DND-41 (cell line): Measurements from ENCODE around the gene HECW1.

Experiments
- ATAC-seq: fragments of 200-7000 bp; cut with Tn5 transposase; 3 replicates; pipeline ENCODE4 v1.9.1; 2021; ENCODE audit warnings: low read depth; ENCODE audit not compliant: insufficient read depth
- DNase-seq: peaks from one replicate; pipeline ENCODE4 v3.0.0-alpha.2; 2020
- H2AFZ ChIP-seq: 2 replicates; pipeline ENCODE4 v1.6.0; 2012; ENCODE audit warnings: low read depth, low read length
- H3K27ac ChIP-seq: 2 replicates; pipeline ENCODE4 v1.5.1; 2012; ENCODE audit warnings: low read length, inconsistent platforms
- H3K27me3 ChIP-seq: fragments of 200-600 bp; sonication (generic); 2 replicates; pipeline ENCODE4 v1.6.0; 2012; ENCODE audit warnings: low read length, mild to moderate bottlenecking, inconsistent platforms; ENCODE audit not compliant: insufficient read depth, poor library complexity
- H3K36me3 ChIP-seq: 2 replicates; pipeline ENCODE4 v1.5.1; 2012; ENCODE audit warnings: low read length, inconsistent platforms; ENCODE audit not compliant: insufficient read depth
- H3K4me1 ChIP-seq: 2 replicates; pipeline ENCODE4 v1.5.1; 2012; ENCODE audit warnings: mild to moderate bottlenecking, low read length; ENCODE audit not compliant: insufficient read depth
- H3K4me2 ChIP-seq: 2 replicates; pipeline ENCODE4 v1.6.0; 2012; ENCODE audit warnings: mild to moderate bottlenecking, moderate library complexity, low read length, inconsistent platforms; ENCODE audit not compliant: insufficient read depth
- H3K4me3 ChIP-seq, 2 experiments: fragments of 200-600 bp in 1 of 2; shearing (Covaris generic) in 1 of 2; 2 replicates each; pipeline ENCODE4 v1.5.1; 2012 to 2016; ENCODE audit warnings: inconsistent platforms in 2 of 2, low read length in 2 of 2, mild to moderate bottlenecking in 2 of 2, low read depth in 1 of 2, moderate library complexity in 1 of 2
- H3K79me2 ChIP-seq: 2 replicates; pipeline ENCODE4 v1.6.0; 2012; ENCODE audit warnings: low read length, inconsistent platforms; ENCODE audit not compliant: insufficient read depth
- H3K9ac ChIP-seq: 2 replicates; pipeline ENCODE4 v1.6.0; 2012; ENCODE audit warnings: low read depth, mild to moderate bottlenecking, inconsistent platforms, low read length, moderate library complexity
- H3K9me3 ChIP-seq: 2 replicates; pipeline ENCODE4 v1.5.1; 2012; ENCODE audit warnings: low read length, moderate library complexity, mild to moderate bottlenecking, inconsistent platforms; ENCODE audit not compliant: insufficient read depth, severe bottlenecking
- H4K20me1 ChIP-seq: 2 replicates; pipeline ENCODE4 v1.6.0; 2012; ENCODE audit warnings: low read length; ENCODE audit not compliant: insufficient read depth
- EZH2 ChIP-seq: IDR thresholded peaks from 3 replicates; pipeline ENCODE4 v1.6.1; 2012; ENCODE audit warnings: borderline replicate concordance, low read depth, mild to moderate bottlenecking, moderate library complexity, low read length, inconsistent platforms; ENCODE audit not compliant: severe bottlenecking
- TF ChIP-seq, protein P1 (sequence below): IDR thresholded peaks from 2 replicates; pipeline ENCODE4 v1.5.1; 2012; ENCODE audit warnings: borderline replicate concordance, low read length, moderate library complexity, mild to moderate bottlenecking; ENCODE audit not compliant: poor library complexity, severe bottlenecking; ENCODE audit errors: extremely low read depth

The HECW1 gene

DNA sequence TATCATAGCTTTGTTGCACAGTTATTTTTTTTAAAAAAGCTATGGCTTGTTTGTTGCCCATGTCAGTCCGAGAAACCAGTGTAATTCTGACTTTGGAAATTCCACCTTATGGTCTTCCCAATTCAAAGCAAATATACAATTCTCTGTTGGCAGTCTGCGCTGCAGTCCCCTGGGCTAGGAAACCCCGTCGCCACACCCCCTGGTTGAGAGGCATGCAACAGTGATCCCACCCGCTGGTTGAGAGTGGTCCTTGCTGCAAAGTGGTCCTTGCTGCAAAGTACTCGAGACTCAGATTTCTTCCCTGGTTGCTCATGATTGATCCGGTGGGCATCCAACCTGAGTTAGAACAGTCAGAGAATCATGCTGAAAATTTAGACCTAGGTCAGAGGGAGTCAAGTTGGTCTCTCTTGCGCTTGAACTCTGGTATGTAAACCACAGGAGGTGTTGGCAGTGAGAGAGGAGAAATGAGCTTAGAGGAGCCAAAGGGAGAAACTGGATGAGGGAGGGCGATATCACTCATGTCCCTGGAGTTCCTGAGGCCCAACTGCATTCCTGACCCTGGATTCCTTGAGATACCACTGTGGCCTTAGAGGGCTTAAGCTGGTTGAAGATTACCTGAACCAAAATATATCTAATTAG is 425.4 kb downstream of the HECW1 start:
- Histone ChIP-seq H3K27me3 (no peaks in the 10 kb centered on the region), H3K79me2 (no peaks in the 10 kb centered on the region), H3K9ac (no peak overlapping the region), H3K27ac (peak overlapping the region; percentile 56), H4K20me1 (no peaks in the 10 kb centered on the region), H3K9me3 (no peaks in the 10 kb centered on the region), H3K4me1 (peaks cover 28% of the 10 kb centered on the region), H2AFZ (peak overlapping the region; percentile 37; the same call in 1 of the 2 replicates), H3K4me2 (no peak overlapping the region), H3K4me3 (no peak overlapping the region), H3K36me3 (no peaks in the 10 kb centered on the region)
- TF ChIP-seq, protein P1, sequence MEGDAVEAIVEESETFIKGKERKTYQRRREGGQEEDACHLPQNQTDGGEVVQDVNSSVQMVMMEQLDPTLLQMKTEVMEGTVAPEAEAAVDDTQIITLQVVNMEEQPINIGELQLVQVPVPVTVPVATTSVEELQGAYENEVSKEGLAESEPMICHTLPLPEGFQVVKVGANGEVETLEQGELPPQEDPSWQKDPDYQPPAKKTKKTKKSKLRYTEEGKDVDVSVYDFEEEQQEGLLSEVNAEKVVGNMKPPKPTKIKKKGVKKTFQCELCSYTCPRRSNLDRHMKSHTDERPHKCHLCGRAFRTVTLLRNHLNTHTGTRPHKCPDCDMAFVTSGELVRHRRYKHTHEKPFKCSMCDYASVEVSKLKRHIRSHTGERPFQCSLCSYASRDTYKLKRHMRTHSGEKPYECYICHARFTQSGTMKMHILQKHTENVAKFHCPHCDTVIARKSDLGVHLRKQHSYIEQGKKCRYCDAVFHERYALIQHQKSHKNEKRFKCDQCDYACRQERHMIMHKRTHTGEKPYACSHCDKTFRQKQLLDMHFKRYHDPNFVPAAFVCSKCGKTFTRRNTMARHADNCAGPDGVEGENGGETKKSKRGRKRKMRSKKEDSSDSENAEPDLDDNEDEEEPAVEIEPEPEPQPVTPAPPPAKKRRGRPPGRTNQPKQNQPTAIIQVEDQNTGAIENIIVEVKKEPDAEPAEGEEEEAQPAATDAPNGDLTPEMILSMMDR = no peak
- no peak for TF ChIP-seq EZH2
- no peak for DNase-seq
- ATAC-seq = peak; percentile 78

DNA sequence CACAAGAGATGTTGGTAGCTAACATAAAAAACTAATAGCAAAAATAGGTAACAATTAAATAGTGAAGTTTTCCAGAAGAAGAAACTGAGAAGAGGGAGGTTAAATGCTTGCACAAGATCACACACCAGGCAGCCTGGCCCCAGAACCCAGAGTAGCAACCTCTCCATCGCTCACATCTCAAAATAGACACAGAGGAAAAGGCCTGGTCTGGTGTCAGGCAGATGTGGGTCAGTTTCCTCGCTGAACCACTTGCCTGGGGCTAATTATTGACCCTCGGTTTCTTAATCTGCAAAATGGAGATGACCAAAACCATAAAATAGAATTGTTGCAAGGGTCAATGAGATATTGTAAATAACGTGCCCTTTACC is 425.9 kb downstream of the HECW1 start:
- Histone ChIP-seq H4K20me1 (no peaks in the 10 kb centered on the region), H3K79me2 (no peaks in the 10 kb centered on the region), H3K27ac (peak overlapping the region; percentile 56), H3K4me2 (no peak overlapping the region), H3K4me1 (peaks cover 28% of the 10 kb centered on the region), H3K4me3 (no peak overlapping the region), H3K9ac (no peak overlapping the region), H2AFZ (no peak overlapping the region; the same call in 1 of the 2 replicates), H3K36me3 (no peaks in the 10 kb centered on the region), H3K9me3 (no peaks in the 10 kb centered on the region), H3K27me3 (no peaks in the 10 kb centered on the region)
- DNase-seq = no peak
- no peak for TF ChIP-seq EZH2
- TF ChIP-seq, protein P1 = no peak
- no peak for ATAC-seq

DNA sequence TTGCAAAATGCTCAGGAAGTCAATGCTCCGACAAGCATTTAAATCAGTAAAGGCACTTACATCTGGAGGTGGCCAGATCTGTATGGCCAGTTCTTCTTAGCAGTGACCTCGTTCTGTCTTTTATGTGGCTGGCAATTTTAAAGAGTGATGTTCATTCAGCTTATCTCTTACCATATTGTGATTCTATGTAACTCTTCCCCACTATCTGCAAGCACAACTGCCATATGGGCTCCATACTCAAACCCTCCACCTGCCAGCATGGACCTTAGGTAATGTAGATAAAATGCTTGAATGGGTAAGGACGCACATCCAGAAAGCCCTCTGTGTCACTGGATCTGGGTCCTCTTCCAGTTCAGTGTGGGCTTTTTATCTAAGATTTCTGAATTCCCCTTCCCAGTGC is 428.0 kb downstream of the HECW1 start:
- no peaks in the 10 kb centered on the region for H3K9me3 ChIP-seq
- H3K4me2 ChIP-seq = no peak overlapping the region
- no peaks in the 10 kb centered on the region for H3K36me3 ChIP-seq
- peaks cover 29% of the 10 kb centered on the region for H3K4me1 ChIP-seq
- no peak overlapping the region for H3K4me3 ChIP-seq
- no peaks in the 10 kb centered on the region for H3K27me3 ChIP-seq
- ATAC-seq (no peak), DNase-seq (no peak)
- no peaks in the 10 kb centered on the region for H3K79me2 ChIP-seq
- H4K20me1 ChIP-seq = no peaks in the 10 kb centered on the region
- no peak overlapping the region for H3K27ac ChIP-seq
- no peak overlapping the region for H3K9ac ChIP-seq
- no peak overlapping the region for H2AFZ ChIP-seq
- TF ChIP-seq, protein P1 = no peak
- no peak for TF ChIP-seq EZH2
